Progenitor cell of endocrine pancreas (in vitro differentiated cells): Measurements from ENCODE around the gene PLA2G2C. TPM values are rescaled to one million over a fixed set of nuclear protein-coding genes. Genes with fewer than 3 reads are reported as not detected.
A peak's percentile ranks its signal among the peaks of the same experiment; 100 is the strongest.
"Not testable (repeated sequence)": the region's sequence is repeated elsewhere in the genome, so short reads cannot be mapped to it uniquely, and the experiment has no call there.

Experiments
- DNase-seq: peaks from one replicate; pipeline ENCODE4 v3.0.0; 2021; ENCODE audit warnings: low spot score; ENCODE audit not compliant: unreplicated experiment
- H3K27ac Mint-ChIP-seq: 2 replicates; pipeline ENCODE4 v1.8.0; 2021; ENCODE audit warnings: mild to moderate bottlenecking, moderate library complexity, mixed read lengths
- H3K27me3 Mint-ChIP-seq: 2 replicates; pipeline ENCODE4 v1.8.0; 2021; ENCODE audit warnings: mixed read lengths
- H3K36me3 Mint-ChIP-seq: 2 replicates; pipeline ENCODE4 v1.8.0; 2022; ENCODE audit warnings: mixed read lengths; ENCODE audit not compliant: insufficient read depth
- H3K4me1 Mint-ChIP-seq: 2 replicates; pipeline ENCODE4 v1.8.0; 2021; ENCODE audit warnings: low read depth, mixed read lengths
- H3K4me3 Mint-ChIP-seq: 2 replicates; pipeline ENCODE4 v1.8.0; 2021; ENCODE audit warnings: low read depth, mild to moderate bottlenecking, moderate library complexity, mixed read lengths
- H3K9me3 Mint-ChIP-seq: 2 replicates; pipeline ENCODE4 v1.8.0; 2021; ENCODE audit warnings: low read depth, mixed read lengths
- CTCF ChIP-seq: fragments of 200-600 bp; sonication (generic); IDR thresholded peaks from one replicate; pipeline ENCODE4 v1.5.0; 2021; ENCODE audit warnings: antibody characterized with exemption, mild to moderate bottlenecking; ENCODE audit not compliant: unreplicated experiment
- total RNA-seq: library from RNA; stranded (reverse); gene quantifications from 2 replicates; pipeline ENCODE4 v1.2.1, GENCODE V29; 2021

PLA2G2C gene
- total RNA-seq, 1 donor from 2014 or later: not detected

GRCh38 chr1:20223106-20223505 lies 36.8 kb upstream of the PLA2G2C start:
- Mint-ChIP-seq H3K4me3 (no peak overlapping the region), H3K9me3 (no peaks in the 10 kb centered on the region), H3K36me3 (no peaks in the 10 kb centered on the region), H3K4me1 (no peaks in the 10 kb centered on the region), H3K27ac (no peak overlapping the region), H3K27me3 (peaks cover 51% of the 10 kb centered on the region)
- no peak for TF ChIP-seq CTCF
- no peak for DNase-seq

- Mint-ChIP-seq H3K9me3 (no peaks in the 10 kb centered on the region), H3K4me1 (no peaks in the 10 kb centered on the region), H3K36me3 (no peaks in the 10 kb centered on the region), H3K27me3 (peaks cover 48% of the 10 kb centered on the region), H3K4me3 (no peak overlapping the region), H3K27ac (no peak overlapping the region)
- TF ChIP-seq CTCF: no peak
- no peak for DNase-seq
Measured at GRCh38 chr1:20220036-20220435, 33.7 kb upstream of the PLA2G2C start.

- not testable (repeated sequence) for H3K9me3 Mint-ChIP-seq, H3K36me3 Mint-ChIP-seq, DNase-seq, H3K4me3 Mint-ChIP-seq, H3K27ac Mint-ChIP-seq, H3K4me1 Mint-ChIP-seq
- peaks cover 49% of the 10 kb centered on the region for H3K27me3 Mint-ChIP-seq
Measured at GRCh38 chr1:20219053-20219452, 32.7 kb upstream of the PLA2G2C start.

DNA sequence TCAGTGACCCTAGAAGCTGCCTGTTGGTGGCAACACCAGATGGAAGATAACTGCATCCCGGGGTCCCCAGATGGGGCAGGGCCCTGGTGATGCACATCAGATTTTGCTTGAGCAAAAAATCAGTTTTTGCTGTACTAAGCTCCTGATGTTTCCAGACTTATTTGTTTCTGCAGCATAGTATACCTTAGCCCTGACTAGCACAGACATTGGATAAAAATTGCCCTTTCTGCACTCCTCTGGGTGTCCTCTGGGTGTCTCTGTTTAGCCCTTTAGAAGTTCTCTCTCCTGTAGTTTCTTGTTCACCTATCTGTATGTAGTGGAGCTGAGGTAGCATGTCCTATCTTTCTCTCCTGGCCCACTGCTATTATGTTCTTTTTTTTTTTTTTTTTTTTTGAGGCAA lies 30.3 kb upstream of the PLA2G2C start:
- Mint-ChIP-seq H3K27ac (no peak overlapping the region), H3K4me1 (no peaks in the 10 kb centered on the region), H3K36me3 (no peaks in the 10 kb centered on the region), H3K4me3 (no peak overlapping the region), H3K27me3 (peaks cover 49% of the 10 kb centered on the region), H3K9me3 (no peaks in the 10 kb centered on the region)
- TF ChIP-seq CTCF: peak; percentile 36
- DNase-seq: no peak

DNA sequence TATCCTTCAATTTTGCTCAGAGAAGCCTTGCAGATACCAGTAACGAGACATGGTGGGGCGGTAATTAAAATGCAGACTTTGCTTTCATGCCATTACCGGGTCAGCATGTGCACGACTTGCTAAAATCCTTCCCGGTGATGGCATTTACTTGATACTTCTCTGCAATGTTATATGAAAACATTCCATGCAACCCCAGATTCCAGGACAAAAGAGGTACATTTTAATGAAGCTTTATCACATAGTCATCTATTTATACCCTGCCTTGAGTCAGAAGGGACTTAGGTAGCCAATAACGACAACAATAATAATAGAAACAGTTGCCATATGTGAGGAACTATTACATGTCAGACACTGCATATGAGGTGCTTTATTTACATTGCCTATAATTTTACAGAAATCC lies 29.4 kb upstream of the PLA2G2C start:
- no peak for TF ChIP-seq CTCF
- Mint-ChIP-seq H3K4me3 (no peak overlapping the region), H3K36me3 (no peaks in the 10 kb centered on the region), H3K27ac (no peak overlapping the region), H3K4me1 (no peaks in the 10 kb centered on the region), H3K27me3 (peaks cover 53% of the 10 kb centered on the region), H3K9me3 (no peaks in the 10 kb centered on the region)
- no peak for DNase-seq

GRCh38 chr1:20212685-20213331 lies 26.5 kb upstream of the PLA2G2C start:
- Mint-ChIP-seq H3K9me3 (no peaks in the 10 kb centered on the region), H3K4me3 (no peak overlapping the region), H3K36me3 (no peaks in the 10 kb centered on the region), H3K27me3 (peaks cover 60% of the 10 kb centered on the region), H3K4me1 (no peaks in the 10 kb centered on the region), H3K27ac (no peak overlapping the region)
- TF ChIP-seq CTCF: peak; percentile 84
- peak; percentile 56 for DNase-seq
